ENCODE data around the gene RHOT1.
"Not testable (repeated sequence)": the region's sequence is repeated elsewhere in the genome, so short reads cannot be mapped to it uniquely, and the experiment has no call there.

Gene RHOT1

DNA sequence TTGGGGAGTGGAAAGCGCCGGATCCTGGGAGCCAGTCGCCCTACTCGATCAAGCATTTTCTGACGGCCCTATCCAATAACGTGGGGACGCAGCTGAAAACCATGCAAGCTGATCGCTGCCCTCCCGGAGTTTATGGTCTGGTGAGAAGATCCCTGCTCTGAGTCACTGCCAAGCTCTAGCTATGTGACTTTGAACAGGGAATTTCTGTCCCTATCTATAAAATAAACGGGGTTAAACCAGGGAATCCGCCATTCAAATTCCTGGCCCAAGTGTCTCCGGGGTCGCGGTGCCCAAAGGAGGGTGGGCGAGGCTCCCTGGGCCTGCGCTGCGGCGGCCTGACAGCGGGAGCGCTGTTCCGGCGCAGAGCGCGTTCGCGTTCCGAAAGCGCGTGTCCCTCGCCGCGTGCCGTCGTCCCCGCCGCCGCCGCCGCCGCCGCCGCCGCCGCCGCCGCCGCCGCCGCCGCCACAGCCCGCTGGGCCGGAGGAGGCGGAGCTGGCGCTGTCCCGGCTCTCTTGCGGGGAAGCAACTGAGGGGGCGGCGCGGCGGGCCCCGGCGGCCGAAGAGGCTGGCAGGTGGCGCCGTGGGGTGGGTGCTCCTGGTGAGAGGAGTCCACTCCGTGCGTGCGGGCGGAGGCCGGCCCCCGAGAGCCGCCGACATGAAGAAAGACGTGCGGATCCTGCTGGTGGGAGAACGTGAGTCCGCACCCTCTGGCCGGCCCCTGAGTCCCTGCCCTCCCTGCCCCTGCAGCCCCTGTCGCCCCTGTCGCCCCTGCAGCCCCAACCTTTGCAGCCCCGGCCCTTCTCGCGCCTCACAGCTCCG, at the start of gene RHOT1:
Gene RHOT1, plus strand, starts transcription at position 465 of the 819 bp plus-strand sequence. Its CDS starts 191 bp downstream, at position 656.
- Histone ChIP-seq H3K9ac (ENCODE audit: low read length) (peak within 1 kb of the TSS; percentile 88), H3K4me3 (ENCODE audit: low read length) (peak within 1 kb of the TSS; percentile 97), H3K27me3 (ENCODE audit: control insufficient read depth, insufficient read depth, low read length) (no peaks in the 10 kb centered on the region), H3K36me3 (ENCODE audit: control insufficient read depth, insufficient read depth, low read length) (peaks cover 2% of the 10 kb centered on the region), H3K4me1 (ENCODE audit: control insufficient read depth, insufficient read depth, low read length) (peaks cover 6% of the 10 kb centered on the region), H3K27ac (ENCODE audit: low read depth, low read length) (peak within 1 kb of the TSS; percentile 88)

DNA sequence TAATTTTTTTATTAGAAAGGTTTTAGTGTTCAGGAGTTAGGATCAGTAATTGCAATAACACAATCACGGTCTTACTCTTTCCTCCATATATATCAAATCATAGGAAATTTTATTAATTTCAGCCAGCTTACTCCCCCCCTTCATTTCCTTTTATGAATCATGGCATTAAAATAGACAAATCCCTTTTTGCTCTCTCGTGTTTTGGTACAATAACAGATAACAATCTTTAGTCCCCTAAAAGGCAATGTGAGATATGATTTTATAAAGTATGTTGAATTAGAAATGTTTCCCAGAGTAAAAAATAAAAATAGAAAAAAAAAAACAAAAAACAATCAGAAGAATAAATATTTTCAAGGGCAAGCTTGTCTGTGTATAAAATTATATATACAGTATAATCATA, 42.6 kb upstream of the RHOT1 start:
- Histone ChIP-seq H3K27me3 (ENCODE audit: control insufficient read depth, insufficient read depth, low read length) (no peaks in the 10 kb centered on the region), H3K36me3 (ENCODE audit: control insufficient read depth, insufficient read depth, low read length) (no peaks in the 10 kb centered on the region), H3K4me1 (ENCODE audit: control insufficient read depth, insufficient read depth, low read length) (no peaks in the 10 kb centered on the region), H3K27ac (ENCODE audit: low read depth, low read length) (no peak overlapping the region), H3K4me3 (ENCODE audit: low read length) (no peak overlapping the region), H3K9ac (ENCODE audit: low read length) (no peak overlapping the region)

DNA sequence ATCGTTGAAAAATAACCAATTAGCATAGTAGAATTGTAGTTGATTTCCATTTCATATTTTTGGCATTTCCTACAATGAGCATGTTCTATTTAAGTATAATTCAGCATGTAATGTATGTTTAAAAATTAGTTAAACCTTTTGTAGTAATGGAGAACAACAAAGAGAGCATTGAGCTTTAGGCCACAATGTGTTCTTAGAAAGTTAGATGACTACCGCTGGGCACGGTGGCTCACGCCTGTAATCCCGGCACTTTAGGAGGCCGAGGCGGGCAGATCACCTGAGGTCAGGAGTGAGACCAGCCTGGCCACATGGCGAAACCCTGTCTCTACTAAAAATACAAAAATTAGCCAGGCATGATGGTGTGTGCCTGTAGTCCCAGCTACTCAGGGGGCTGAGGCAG, 42.0 kb upstream of the RHOT1 start:
- not testable (repeated sequence) for H3K4me3 ChIP-seq (ENCODE audit: low read length)

DNA sequence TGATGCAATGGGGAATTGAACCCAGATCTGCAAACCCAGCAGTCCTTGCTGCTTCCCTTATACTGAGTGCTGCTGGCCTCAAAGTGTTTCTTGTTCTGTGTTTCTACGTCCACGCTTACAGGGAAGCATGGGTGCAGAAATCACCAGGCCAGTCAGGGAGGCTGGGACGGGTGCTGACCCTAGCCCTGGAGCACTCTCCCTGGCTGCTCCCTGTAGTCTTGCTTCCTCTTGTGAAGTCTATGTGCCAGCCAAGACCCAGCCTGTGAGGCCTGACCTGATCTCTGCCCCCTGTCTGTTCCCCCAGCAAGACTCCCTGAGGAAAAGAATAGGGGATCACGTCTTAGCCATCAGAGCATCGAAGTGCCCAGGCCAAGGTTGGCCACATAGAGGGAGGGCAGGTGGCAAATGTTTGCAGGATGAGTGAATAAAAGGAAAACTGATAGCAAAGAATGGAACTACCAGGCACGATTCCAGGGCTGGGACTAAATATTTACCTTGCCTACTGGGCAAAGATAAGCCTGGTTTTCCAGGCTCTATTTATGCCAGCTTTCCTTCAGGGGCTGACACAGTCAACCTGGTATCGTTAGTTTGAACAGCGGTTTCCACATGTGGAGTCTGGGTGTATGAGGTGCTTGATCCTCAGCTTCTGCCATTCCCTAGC, 41.2 kb upstream of the RHOT1 start:
- Histone ChIP-seq H3K4me1 (ENCODE audit: control insufficient read depth, insufficient read depth, low read length) (no peaks in the 10 kb centered on the region), H3K9ac (ENCODE audit: low read length) (no peak overlapping the region), H3K36me3 (ENCODE audit: control insufficient read depth, insufficient read depth, low read length) (no peaks in the 10 kb centered on the region), H3K4me3 (ENCODE audit: low read length) (no peak overlapping the region), H3K27ac (ENCODE audit: low read depth, low read length) (no peak overlapping the region), H3K27me3 (ENCODE audit: control insufficient read depth, insufficient read depth, low read length) (no peaks in the 10 kb centered on the region)

More for the DNA sequence above, 42.0 kb upstream of the RHOT1 start:
- H3K27me3 ChIP-seq (ENCODE audit: control insufficient read depth, insufficient read depth, low read length); H3K27ac ChIP-seq (ENCODE audit: low read depth, low read length); H3K9ac ChIP-seq (ENCODE audit: low read length); H3K4me1 ChIP-seq (ENCODE audit: control insufficient read depth, insufficient read depth, low read length); H3K36me3 ChIP-seq (ENCODE audit: control insufficient read depth, insufficient read depth, low read length): not testable (repeated sequence)

DNA sequence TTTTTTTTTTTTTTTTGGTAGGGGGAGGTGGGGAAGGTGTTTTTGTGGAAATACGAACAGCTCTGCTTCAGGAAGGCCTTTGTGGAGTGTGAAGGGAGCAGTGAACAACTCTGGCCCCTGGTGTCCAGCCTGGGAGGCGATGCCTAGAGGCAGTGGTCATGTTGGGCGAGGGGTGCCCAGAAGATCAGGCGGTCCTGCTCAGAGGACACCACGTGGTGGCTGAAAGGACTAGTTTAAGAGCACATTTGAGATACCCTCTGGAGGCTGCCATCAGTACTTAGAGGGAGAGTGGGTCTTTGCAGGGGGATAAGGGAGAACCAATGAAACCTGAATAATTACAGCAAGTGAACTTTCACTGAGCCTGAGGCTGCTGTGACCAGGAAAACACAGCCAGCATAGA, 40.1 kb upstream of the RHOT1 start:
- Histone ChIP-seq H3K4me1 (ENCODE audit: control insufficient read depth, insufficient read depth, low read length) (no peaks in the 10 kb centered on the region), H3K27me3 (ENCODE audit: control insufficient read depth, insufficient read depth, low read length) (no peaks in the 10 kb centered on the region), H3K27ac (ENCODE audit: low read depth, low read length) (no peak overlapping the region), H3K9ac (ENCODE audit: low read length) (no peak overlapping the region), H3K4me3 (ENCODE audit: low read length) (no peak overlapping the region), H3K36me3 (ENCODE audit: control insufficient read depth, insufficient read depth, low read length) (no peaks in the 10 kb centered on the region)

DNA sequence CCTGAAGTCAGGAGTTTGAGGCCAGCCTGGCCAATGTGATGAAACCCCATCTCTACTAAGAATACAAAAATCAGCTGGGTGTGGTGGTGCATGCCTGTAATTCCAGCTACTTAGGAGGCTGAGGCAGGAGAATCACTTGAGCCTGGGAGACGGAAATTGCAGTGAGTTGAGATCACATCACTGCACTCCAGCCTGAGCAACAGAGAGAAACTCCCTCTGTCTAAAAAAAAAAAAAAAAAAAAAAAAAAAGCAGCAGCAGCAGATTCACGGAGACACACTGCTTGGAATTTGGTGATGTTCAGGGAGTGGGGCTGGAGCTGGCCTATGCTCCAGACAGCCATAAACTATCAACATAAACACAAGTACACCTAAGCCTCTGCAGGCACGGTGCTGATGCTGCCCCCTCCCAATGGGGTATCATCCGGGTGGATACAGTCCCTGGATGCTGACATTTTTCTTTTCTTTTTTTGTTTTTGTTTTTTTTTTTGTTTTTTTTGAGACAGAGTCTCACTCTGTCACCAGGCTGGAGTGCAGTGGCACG, 39.6 kb upstream of the RHOT1 start:
- H3K27ac ChIP-seq (ENCODE audit: low read depth, low read length) = no peak overlapping the region
- H3K27me3 ChIP-seq (ENCODE audit: control insufficient read depth, insufficient read depth, low read length) = no peaks in the 10 kb centered on the region
- H3K36me3 ChIP-seq (ENCODE audit: control insufficient read depth, insufficient read depth, low read length) = no peaks in the 10 kb centered on the region
- no peak overlapping the region for H3K9ac ChIP-seq (ENCODE audit: low read length)
- no peak overlapping the region for H3K4me3 ChIP-seq (ENCODE audit: low read length)
- no peaks in the 10 kb centered on the region for H3K4me1 ChIP-seq (ENCODE audit: control insufficient read depth, insufficient read depth, low read length)

DNA sequence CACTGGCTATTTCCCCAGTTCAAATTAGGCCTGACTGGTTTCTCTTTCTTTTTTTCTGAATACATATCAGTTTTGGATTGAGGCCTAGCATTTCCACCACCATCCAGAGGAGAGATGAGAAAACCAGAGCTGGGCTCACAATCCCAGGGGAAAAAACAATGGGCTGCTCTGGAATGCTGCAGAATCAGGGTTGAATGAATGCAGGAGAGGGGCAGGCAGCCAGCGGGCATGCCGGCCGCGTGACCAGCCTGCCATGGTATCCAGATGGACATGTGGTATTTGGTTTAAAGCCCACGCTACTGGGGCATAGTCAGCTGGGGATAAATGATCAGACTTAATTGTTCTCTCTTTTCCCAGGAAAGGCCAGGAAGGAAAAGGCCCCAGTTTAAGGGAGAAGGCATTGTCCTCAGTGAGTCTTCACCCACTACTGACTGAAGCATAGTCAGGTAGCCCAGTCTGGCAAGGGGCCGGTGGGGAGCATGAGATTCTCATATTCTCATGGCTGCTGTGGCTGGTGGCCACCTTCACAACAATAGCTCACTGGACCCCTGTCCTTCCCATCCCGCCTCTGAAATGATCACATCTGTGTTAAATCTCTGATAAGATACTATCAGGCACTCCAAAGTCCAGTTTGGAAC, 38.7 kb upstream of the RHOT1 start:
- Histone ChIP-seq H3K27me3 (ENCODE audit: control insufficient read depth, insufficient read depth, low read length) (no peaks in the 10 kb centered on the region), H3K9ac (ENCODE audit: low read length) (no peak overlapping the region), H3K36me3 (ENCODE audit: control insufficient read depth, insufficient read depth, low read length) (no peaks in the 10 kb centered on the region), H3K4me3 (ENCODE audit: low read length) (no peak overlapping the region), H3K27ac (ENCODE audit: low read depth, low read length) (no peak overlapping the region), H3K4me1 (ENCODE audit: control insufficient read depth, insufficient read depth, low read length) (no peaks in the 10 kb centered on the region)

DNA sequence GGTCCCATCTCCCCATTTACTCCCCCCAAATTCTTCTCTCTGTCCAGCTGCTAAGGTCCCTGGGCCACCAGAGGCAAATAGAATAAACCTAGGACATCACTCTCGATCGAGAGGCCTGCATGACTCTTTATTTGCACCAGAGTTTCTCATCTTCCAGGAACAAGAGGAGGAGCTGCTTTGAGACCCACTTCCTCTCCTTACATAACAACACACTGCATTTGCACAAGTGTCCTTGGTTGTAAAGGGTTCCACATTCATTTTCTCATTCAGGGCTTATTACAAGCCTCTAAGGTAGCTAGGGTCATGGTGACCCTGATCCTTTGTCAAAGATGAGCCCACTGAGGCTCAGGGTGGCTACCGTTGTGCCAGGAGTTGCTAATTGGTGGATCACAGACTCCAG, 38.1 kb upstream of the RHOT1 start:
- Histone ChIP-seq H3K4me3 (ENCODE audit: low read length) (no peak overlapping the region), H3K4me1 (ENCODE audit: control insufficient read depth, insufficient read depth, low read length) (no peaks in the 10 kb centered on the region), H3K27ac (ENCODE audit: low read depth, low read length) (no peak overlapping the region), H3K9ac (ENCODE audit: low read length) (no peak overlapping the region), H3K36me3 (ENCODE audit: control insufficient read depth, insufficient read depth, low read length) (no peaks in the 10 kb centered on the region), H3K27me3 (ENCODE audit: control insufficient read depth, insufficient read depth, low read length) (no peaks in the 10 kb centered on the region)

DNA sequence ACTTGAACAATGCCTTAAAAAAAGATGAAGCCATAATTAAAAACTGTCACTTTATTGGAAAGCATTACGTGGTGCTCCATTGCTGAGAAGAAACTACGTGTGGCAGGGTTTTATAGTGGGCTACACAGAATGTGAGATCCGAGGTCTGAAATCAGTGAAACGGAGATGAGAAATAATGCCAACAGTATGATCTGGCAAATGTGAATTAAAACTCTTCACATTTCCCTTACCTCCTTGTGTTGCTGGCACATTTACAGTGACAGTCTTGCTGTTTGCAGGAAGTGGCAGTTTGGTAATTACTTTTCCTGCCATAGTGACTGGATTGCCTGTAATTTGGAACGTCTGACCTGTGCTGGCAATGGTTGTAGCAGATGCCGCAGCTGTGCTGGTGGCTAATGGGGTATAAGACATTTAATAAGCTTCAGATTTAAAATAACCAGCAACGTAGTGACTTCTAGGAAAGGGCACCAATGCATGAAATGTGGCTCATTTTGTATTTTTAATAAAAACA, 35.8 kb upstream of the RHOT1 start:
- H3K9ac ChIP-seq (ENCODE audit: low read length); H3K36me3 ChIP-seq (ENCODE audit: control insufficient read depth, insufficient read depth, low read length); H3K4me1 ChIP-seq (ENCODE audit: control insufficient read depth, insufficient read depth, low read length); H3K4me3 ChIP-seq (ENCODE audit: low read length); H3K27me3 ChIP-seq (ENCODE audit: control insufficient read depth, insufficient read depth, low read length); H3K27ac ChIP-seq (ENCODE audit: low read depth, low read length): not testable (repeated sequence)

DNA sequence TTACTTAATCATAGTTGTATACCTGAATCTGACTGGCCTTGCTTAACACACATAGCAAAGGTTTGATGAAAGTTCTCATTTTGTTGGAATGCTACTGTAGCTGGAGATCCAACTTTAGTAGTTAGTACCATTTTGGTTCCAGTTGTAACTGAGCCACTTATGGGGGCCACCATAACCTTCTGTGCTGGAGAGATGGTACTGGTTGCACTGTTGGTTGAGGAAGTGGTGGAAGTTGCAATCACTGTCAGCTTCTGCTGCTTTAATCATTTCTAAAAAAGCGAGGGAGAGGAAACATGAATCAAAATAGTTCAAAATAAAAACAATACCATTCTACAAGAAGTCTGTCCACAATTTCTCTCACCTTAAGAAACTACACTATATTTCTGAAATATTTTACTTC, 35.1 kb upstream of the RHOT1 start:
- not testable (repeated sequence) for H3K27ac ChIP-seq (ENCODE audit: low read depth, low read length); H3K36me3 ChIP-seq (ENCODE audit: control insufficient read depth, insufficient read depth, low read length); H3K4me1 ChIP-seq (ENCODE audit: control insufficient read depth, insufficient read depth, low read length); H3K9ac ChIP-seq (ENCODE audit: low read length); H3K4me3 ChIP-seq (ENCODE audit: low read length); H3K27me3 ChIP-seq (ENCODE audit: control insufficient read depth, insufficient read depth, low read length)

DNA sequence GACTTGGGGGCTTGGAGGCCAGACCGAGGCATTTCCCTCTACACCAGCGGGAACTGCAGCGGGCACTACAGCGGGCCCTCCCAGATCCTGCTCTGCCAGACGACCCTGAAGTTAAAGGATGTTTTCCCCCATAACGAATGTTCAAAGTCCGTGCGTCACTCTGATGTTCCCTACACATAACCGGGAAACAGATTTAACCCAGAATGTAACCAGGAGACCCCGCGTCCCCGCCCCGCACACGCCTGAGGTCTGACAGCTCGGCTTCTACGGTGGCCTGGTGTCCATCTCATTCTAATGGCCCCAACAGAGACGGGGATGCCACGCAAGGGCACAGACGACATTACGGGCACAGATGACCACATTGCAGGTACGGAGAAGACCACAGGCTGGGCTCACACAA, 31.7 kb upstream of the RHOT1 start:
- H3K9ac ChIP-seq (ENCODE audit: low read length) = no peak overlapping the region
- H3K4me1 ChIP-seq (ENCODE audit: control insufficient read depth, insufficient read depth, low read length) = no peaks in the 10 kb centered on the region
- no peaks in the 10 kb centered on the region for H3K27me3 ChIP-seq (ENCODE audit: control insufficient read depth, insufficient read depth, low read length)
- H3K27ac ChIP-seq (ENCODE audit: low read depth, low read length) = no peak overlapping the region
- no peaks in the 10 kb centered on the region for H3K36me3 ChIP-seq (ENCODE audit: control insufficient read depth, insufficient read depth, low read length)
- H3K4me3 ChIP-seq (ENCODE audit: low read length) = no peak overlapping the region

DNA sequence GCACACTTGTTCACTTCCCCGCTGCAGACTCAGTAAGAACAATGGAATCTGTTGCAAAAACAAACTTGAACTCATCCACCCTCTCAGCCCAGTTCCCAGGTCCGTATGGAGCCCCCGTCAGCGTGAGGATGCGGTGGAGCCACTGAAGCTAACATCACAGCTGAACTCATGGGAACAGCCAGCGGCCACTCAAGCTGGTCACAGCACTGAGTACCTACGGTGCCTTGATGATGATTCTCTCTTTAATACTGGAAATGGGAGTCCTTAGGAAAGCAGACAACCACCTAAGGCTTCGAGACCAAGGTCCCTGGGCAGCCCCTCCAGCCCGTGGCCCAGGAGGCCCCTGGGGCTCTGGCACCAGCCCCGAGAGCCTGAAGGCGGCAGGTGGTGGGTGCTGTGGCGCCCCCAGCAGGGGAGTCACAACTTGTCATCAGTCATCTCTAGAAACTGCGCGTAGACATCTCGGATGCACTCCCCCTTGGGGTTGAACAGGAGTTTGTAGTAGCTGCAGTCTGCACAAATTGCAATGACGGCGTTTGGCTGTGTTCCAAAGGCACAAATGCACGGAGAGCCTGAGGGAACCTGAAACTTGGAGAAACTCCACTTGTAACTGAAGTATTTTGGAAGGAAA, 31.0 kb upstream of the RHOT1 start:
- peak overlapping the region; percentile 11 for H3K4me3 ChIP-seq (ENCODE audit: low read length)
- H3K9ac ChIP-seq (ENCODE audit: low read length) = no peak overlapping the region
- H3K27me3 ChIP-seq (ENCODE audit: control insufficient read depth, insufficient read depth, low read length) = no peaks in the 10 kb centered on the region
- H3K27ac ChIP-seq (ENCODE audit: low read depth, low read length) = no peak overlapping the region
- no peaks in the 10 kb centered on the region for H3K4me1 ChIP-seq (ENCODE audit: control insufficient read depth, insufficient read depth, low read length)
- H3K36me3 ChIP-seq (ENCODE audit: control insufficient read depth, insufficient read depth, low read length) = no peaks in the 10 kb centered on the region
